Mesenchymal stem cell (in vitro differentiated cells and primary cell): ENCODE data around the gene TMEM183A.

ENCODE experiments used
- DNase-seq: peaks from one replicate; pipeline ENCODE4 v3.0.0-alpha.2; 2013
- H2AFZ ChIP-seq: one replicate; pipeline ENCODE4 v1.6.1; 2013; ENCODE audit warnings: low read depth, mild to moderate bottlenecking, control low read depth, inconsistent platforms, low read length, moderate library complexity
- H2AK5ac ChIP-seq: 2 replicates; pipeline ENCODE4 v1.6.1; 2013; ENCODE audit warnings: low read length, moderate library complexity, mild to moderate bottlenecking, inconsistent platforms; ENCODE audit not compliant: severe bottlenecking
- H2BK120ac ChIP-seq: one replicate; pipeline ENCODE4 v1.6.1; 2013; ENCODE audit warnings: low read depth, mild to moderate bottlenecking, inconsistent platforms, low read length, moderate library complexity
- H2BK12ac ChIP-seq, 2 experiments: one replicate each; pipeline ENCODE4 v1.6.1; 2013; ENCODE audit warnings: inconsistent platforms in 2 of 2, low read length in 2 of 2, mild to moderate bottlenecking in 2 of 2, moderate library complexity in 2 of 2, control low read depth in 1 of 2
- H2BK15ac ChIP-seq: one replicate; pipeline ENCODE4 v1.6.1; 2013; ENCODE audit warnings: mild to moderate bottlenecking, low read depth, inconsistent platforms; ENCODE audit not compliant: poor library complexity, severe bottlenecking
- H2BK5ac ChIP-seq: 2 replicates; pipeline ENCODE4 v1.6.1; 2013; ENCODE audit warnings: low read depth, mild to moderate bottlenecking, low read length, control low read depth, inconsistent platforms; ENCODE audit not compliant: poor library complexity, severe bottlenecking
- H3K14ac ChIP-seq, 2 experiments: one replicate each; pipeline ENCODE4 v1.6.1; 2013; ENCODE audit warnings: inconsistent platforms in 2 of 2, low read length in 2 of 2, control low read depth in 1 of 2, mild to moderate bottlenecking in 1 of 2, moderate library complexity in 1 of 2
- H3K18ac ChIP-seq, 2 experiments: one replicate each; pipeline ENCODE4 v1.6.1; 2013; ENCODE audit warnings: inconsistent platforms in 2 of 2, low read length in 2 of 2, control low read depth in 1 of 2, low read depth in 1 of 2, mild to moderate bottlenecking in 1 of 2
- H3K23ac ChIP-seq, 2 experiments: one replicate each; pipeline ENCODE4 v1.6.1; 2013; ENCODE audit warnings: inconsistent platforms in 2 of 2, low read length in 2 of 2, mild to moderate bottlenecking in 2 of 2, moderate library complexity in 2 of 2, control low read depth in 1 of 2
- H3K27ac ChIP-seq: 2 replicates; pipeline ENCODE4 v1.5.1; 2013; ENCODE audit warnings: mild to moderate bottlenecking, moderate library complexity, low read length, control low read depth, inconsistent platforms; ENCODE audit not compliant: poor library complexity, severe bottlenecking
- H3K27me3 ChIP-seq, 2 experiments: 2 replicates each; pipeline versions ENCODE4 v1.6.1 to v1.7.0; 2013; ENCODE audit warnings: low read length in 2 of 2, mild to moderate bottlenecking in 2 of 2, moderate library complexity in 2 of 2, control low read depth in 1 of 2, inconsistent platforms in 1 of 2; ENCODE audit not compliant: control insufficient read depth in 1 of 2, insufficient read depth in 1 of 2
- H3K36me3 ChIP-seq, 2 experiments: 2 replicates each; pipeline versions ENCODE4 v1.6.1 to v1.7.0; 2013; ENCODE audit warnings: low read length in 2 of 2, control low read depth in 1 of 2, inconsistent platforms in 1 of 2, low read depth in 1 of 2, mild to moderate bottlenecking in 1 of 2; ENCODE audit not compliant: insufficient read depth in 2 of 2, control insufficient read depth in 1 of 2
- H3K4ac ChIP-seq, 2 experiments: one replicate each; pipeline ENCODE4 v1.6.1; 2013; ENCODE audit warnings: inconsistent platforms in 2 of 2, low read length in 2 of 2, mild to moderate bottlenecking in 2 of 2, moderate library complexity in 2 of 2, control low read depth in 1 of 2, low read depth in 1 of 2
- H3K4me1 ChIP-seq: 2 replicates; pipeline ENCODE4 v1.6.1; 2013; ENCODE audit warnings: low read depth, low read length, control low read depth; ENCODE audit not compliant: control insufficient read depth, insufficient read depth
- H3K4me2 ChIP-seq: 2 replicates; pipeline ENCODE4 v1.6.1; 2013; ENCODE audit warnings: low read length, mild to moderate bottlenecking, inconsistent platforms; ENCODE audit not compliant: poor library complexity, severe bottlenecking
- H3K4me3 ChIP-seq, 2 experiments: 2 replicates each; pipeline versions ENCODE4 v1.5.1 to v1.7.0; 2013; ENCODE audit warnings: low read length in 2 of 2, mild to moderate bottlenecking in 2 of 2, control low read depth in 1 of 2, low read depth in 1 of 2; ENCODE audit not compliant: insufficient read depth in 1 of 2
- H3K79me1 ChIP-seq: replicated peaks from 2 replicates; pipeline ENCODE4 v1.6.1; 2013; ENCODE audit warnings: mild to moderate bottlenecking, control low read depth, low read length, inconsistent platforms; ENCODE audit not compliant: poor library complexity, severe bottlenecking
- H3K9ac ChIP-seq: 2 replicates; pipeline ENCODE4 v1.7.0; 2013; ENCODE audit warnings: mild to moderate bottlenecking, low read length, moderate library complexity
- H3K9me3 ChIP-seq: 2 replicates; pipeline ENCODE4 v1.7.0; 2013; ENCODE audit warnings: mild to moderate bottlenecking, low read length; ENCODE audit not compliant: control insufficient read depth
- H4K8ac ChIP-seq: one replicate; pipeline ENCODE4 v1.6.1; 2013; ENCODE audit warnings: inconsistent platforms, mild to moderate bottlenecking, low read length, moderate library complexity
- H4K91ac ChIP-seq: one replicate; pipeline ENCODE4 v1.6.1; 2013; ENCODE audit warnings: mild to moderate bottlenecking, low read length, inconsistent platforms
- WGBS: methylation state at CpG from one replicate; pipeline ENCODE4 v1.1.7; 2013; ENCODE audit warnings: mixed read lengths; 5-methylcytosine and 5-hydroxymethylcytosine counted together

The TMEM183A gene

DNA sequence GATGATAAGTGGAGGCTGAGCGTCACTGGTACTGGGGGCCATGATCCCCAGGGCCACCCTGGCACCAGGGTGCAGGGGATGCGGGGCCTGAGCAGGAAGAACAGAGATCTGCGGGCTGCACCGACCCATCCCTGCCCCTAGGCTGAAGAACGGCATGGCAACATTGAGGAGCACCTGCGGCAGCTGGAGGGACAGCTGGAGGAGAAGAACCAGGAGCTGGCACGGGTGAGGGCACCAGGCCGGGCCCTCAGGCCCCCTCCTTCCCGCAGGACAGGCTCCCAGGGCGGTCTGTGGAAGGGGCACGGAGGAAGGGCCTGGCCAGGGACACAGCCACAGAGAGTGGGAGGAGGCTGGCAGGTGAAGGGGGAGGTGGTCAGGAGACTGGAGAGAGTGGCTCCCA, 40.9 kb downstream of the TMEM183A start:
- H2BK12ac ChIP-seq, result no peak overlapping the region
- H2AK5ac ChIP-seq, result no peak overlapping the region

GRCh38 chr1:203048555-203049051, 41.4 kb downstream of the TMEM183A start:
- Histone ChIP-seq H2BK12ac (no peak overlapping the region), H3K27ac (no peak overlapping the region), H3K79me1 (no peaks in the 10 kb centered on the region), H2AFZ (no peak overlapping the region), H2BK15ac (no peak overlapping the region), H2BK5ac (no peak overlapping the region), H3K9ac (no peak overlapping the region), H3K14ac (no peak overlapping the region), H2AK5ac (no peak overlapping the region), H3K4me3 (no peak overlapping the region), H3K36me3 (peaks cover 0 to 56% of the 10 kb centered on the region in 2 experiments), H3K4me2 (no peak overlapping the region), H3K23ac (no peak overlapping the region), H3K4ac (no peak overlapping the region), H4K91ac (no peak overlapping the region), H3K27me3 (peaks cover 27 to 40% of the 10 kb centered on the region in 2 experiments), H3K4me1 (peaks cover 10% of the 10 kb centered on the region), H4K8ac (no peak overlapping the region), H2BK120ac (no peak overlapping the region), H3K18ac (no peak overlapping the region), H3K9me3 (no peaks in the 10 kb centered on the region)
- WGBS, result 63% methylated on average over 20 of the region's 23 CpGs
- DNase-seq, result peak; percentile 37

More for the DNA sequence above, 40.9 kb downstream of the TMEM183A start:
- Histone ChIP-seq H3K36me3 (peaks cover 0 to 59% of the 10 kb centered on the region in 2 experiments), H3K9ac (no peak overlapping the region), H3K23ac (no peak overlapping the region), H3K27me3 (peaks cover 27 to 42% of the 10 kb centered on the region in 2 experiments), H2BK120ac (no peak overlapping the region), H3K4me3 (no peak overlapping the region), H3K9me3 (no peaks in the 10 kb centered on the region), H3K18ac (no peak overlapping the region), H3K4me2 (no peak overlapping the region), H3K27ac (no peak overlapping the region), H4K91ac (no peak overlapping the region), H3K14ac (no peak overlapping the region), H3K4ac (no peak overlapping the region), H3K79me1 (no peaks in the 10 kb centered on the region), H2BK15ac (no peak overlapping the region), H2AFZ (no peak overlapping the region), H3K4me1 (peaks cover 10% of the 10 kb centered on the region), H2BK5ac (no peak overlapping the region), H4K8ac (no peak overlapping the region)
- 93% methylated on average over 11 of the region's 11 CpGs for WGBS
- DNase-seq, result no peak

DNA sequence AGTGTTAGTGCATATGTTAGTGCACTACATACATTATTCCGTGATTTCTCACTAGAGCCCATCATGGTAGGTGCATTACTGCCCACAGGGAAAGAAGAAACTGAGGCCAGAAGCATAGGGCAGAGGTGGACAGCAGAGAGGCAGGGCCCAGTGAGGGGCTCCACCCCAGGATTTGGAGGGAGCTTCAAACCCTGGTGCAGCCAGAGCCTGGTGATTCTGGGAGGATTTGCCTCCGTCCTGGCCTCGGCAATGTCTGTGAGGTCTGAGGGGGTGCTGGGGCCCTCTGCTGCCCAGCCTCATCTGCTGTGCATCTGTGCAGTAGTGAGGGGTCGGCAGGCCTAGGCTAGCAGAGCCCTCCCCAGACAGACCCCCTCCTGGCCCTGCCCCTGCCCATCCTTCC, 41.9 kb downstream of the TMEM183A start:
- H3K4ac ChIP-seq, result no peak overlapping the region
- no peak overlapping the region for H3K18ac ChIP-seq
- H3K4me1 ChIP-seq, result peaks cover 10% of the 10 kb centered on the region
- no peak overlapping the region for H3K9ac ChIP-seq
- no peak overlapping the region for H3K27ac ChIP-seq
- no peak overlapping the region for H2BK120ac ChIP-seq
- no peak overlapping the region for H2BK12ac ChIP-seq
- no peak overlapping the region for H3K14ac ChIP-seq
- peaks cover 0 to 57% of the 10 kb centered on the region in 2 experiments for H3K36me3 ChIP-seq
- H3K9me3 ChIP-seq, result no peaks in the 10 kb centered on the region
- no peak overlapping the region for H2AK5ac ChIP-seq
- no peaks in the 10 kb centered on the region for H3K79me1 ChIP-seq
- H3K4me3 ChIP-seq, result no peak overlapping the region
- no peak overlapping the region for H2AFZ ChIP-seq
- no peak overlapping the region for H2BK15ac ChIP-seq
- H4K8ac ChIP-seq, result no peak overlapping the region
- DNase-seq, result no peak
- peaks cover 27 to 44% of the 10 kb centered on the region in 2 experiments for H3K27me3 ChIP-seq
- H3K23ac ChIP-seq, result no peak overlapping the region
- no peak overlapping the region for H3K4me2 ChIP-seq
- 68% methylated on average over 4 of the region's 4 CpGs for WGBS
- no peak overlapping the region for H2BK5ac ChIP-seq
- no peak overlapping the region for H4K91ac ChIP-seq

DNA sequence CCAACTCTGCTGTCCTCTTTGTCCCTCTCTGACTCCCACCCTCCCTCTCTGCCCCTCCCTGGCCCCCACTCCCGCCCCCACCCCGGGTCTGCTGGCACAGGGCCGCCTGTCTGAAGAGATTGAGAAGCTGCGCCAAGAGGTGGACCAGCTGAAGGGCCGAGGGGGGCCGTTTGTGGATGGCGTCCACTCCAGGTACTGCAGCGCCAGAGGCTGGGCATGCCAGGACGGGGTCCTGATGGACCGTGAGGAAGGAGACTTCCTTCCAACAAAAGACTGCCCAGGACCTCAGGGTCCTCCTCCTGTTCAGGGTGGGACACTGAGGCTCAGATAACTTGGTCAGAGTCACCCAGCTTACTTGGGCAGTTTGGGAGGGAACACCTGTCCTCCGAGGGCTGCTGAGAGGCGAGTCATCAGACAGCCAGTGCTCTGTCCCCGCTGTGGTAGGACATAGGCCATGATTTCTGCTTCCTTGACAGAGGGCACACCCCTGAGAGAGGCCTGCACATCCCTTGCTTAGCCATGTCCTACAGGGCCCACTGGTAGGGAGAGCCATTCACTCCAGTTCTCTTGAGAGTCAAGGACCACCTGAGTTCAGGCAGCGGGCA, 42.5 kb downstream of the TMEM183A start:
- Histone ChIP-seq H2BK120ac (no peak overlapping the region), H3K79me1 (no peaks in the 10 kb centered on the region), H3K4me3 (no peak overlapping the region), H3K14ac (no peak overlapping the region), H3K4me2 (no peak overlapping the region), H4K8ac (no peak overlapping the region), H3K9ac (no peak overlapping the region), H2BK12ac (no peak overlapping the region), H3K23ac (no peak overlapping the region), H3K27me3 (peaks cover 24 to 47% of the 10 kb centered on the region in 2 experiments), H3K36me3 (peaks cover 0 to 55% of the 10 kb centered on the region in 2 experiments), H4K91ac (no peak overlapping the region), H3K27ac (no peak overlapping the region), H3K9me3 (no peaks in the 10 kb centered on the region), H3K18ac (no peak overlapping the region), H2BK5ac (no peak overlapping the region), H2AK5ac (no peak overlapping the region), H3K4me1 (peaks cover 10% of the 10 kb centered on the region), H2AFZ (no peak overlapping the region), H2BK15ac (no peak overlapping the region), H3K4ac (no peak overlapping the region)
- no peak for DNase-seq
- 87% methylated on average over 14 of the region's 14 CpGs for WGBS
